HepG2 (cell line): Measurements from ENCODE around the gene PPP1R7. TPM values are rescaled to one million over a fixed set of nuclear protein-coding genes. Genes with fewer than 3 reads are reported as not detected.

Source experiments
- ATM ChIP-seq: fragments of 450-650 bp; IDR thresholded peaks from 2 replicates; pipeline ENCODE4 v1.7.1; 2017; ENCODE audit warnings: mild to moderate bottlenecking, borderline replicate concordance
- CEBPG ChIP-seq: IDR thresholded peaks from 2 replicates; pipeline ENCODE4 v1.6.1; 2016
- CHD4 ChIP-seq: fragments of 200-600 bp; sonication (generic); IDR thresholded peaks from 2 replicates; pipeline ENCODE4 v1.7.0; 2017; ENCODE audit warnings: mild to moderate bottlenecking, low read length, borderline replicate concordance
- MED13 ChIP-seq: sonication (generic); formaldehyde crosslinking; IDR thresholded peaks from 2 replicates; pipeline ENCODE4 v1.5.0; 2020; ENCODE audit warnings: missing genetic modification reagents
- NR1H2 ChIP-seq: sonication (generic); formaldehyde crosslinking; IDR thresholded peaks from 2 replicates; pipeline ENCODE4 v1.8.1; 2022; ENCODE audit warnings: low read depth, missing genetic modification reagents, borderline replicate concordance
- POLR2A ChIP-seq, 2 experiments: IDR thresholded peaks; 2 replicates each; pipeline ENCODE4 v1.6.1; 2011; ENCODE audit warnings: low read depth in 2 of 2, low read length in 2 of 2, mild to moderate bottlenecking in 1 of 2, moderate library complexity in 1 of 2; ENCODE audit not compliant: insufficient read depth in 1 of 2
- RELA ChIP-seq: sonication (generic); formaldehyde crosslinking; IDR thresholded peaks from 2 replicates; pipeline ENCODE4 v1.4.0; 2020; ENCODE audit warnings: missing genetic modification reagents
- RXRB ChIP-seq: IDR thresholded peaks from 2 replicates; pipeline ENCODE4 v1.6.1; 2016; ENCODE audit warnings: borderline replicate concordance, missing genetic modification reagents, missing compliant biosample characterization
- SIX4 ChIP-seq: sonication (generic); formaldehyde crosslinking; IDR thresholded peaks from 2 replicates; pipeline ENCODE4 v1.4.0; 2020; ENCODE audit warnings: missing genetic modification reagents
- YY1 ChIP-seq: IDR thresholded peaks from 2 replicates; pipeline ENCODE4 v1.6.1; 2011; ENCODE audit warnings: low read length, low read depth, moderate library complexity, mild to moderate bottlenecking; ENCODE audit not compliant: insufficient read depth, insufficient replicate concordance
- ZBTB25 ChIP-seq: IDR thresholded peaks from 2 replicates; pipeline ENCODE4 v1.6.1; 2018; ENCODE audit warnings: missing genetic modification reagents
- ZFP37 ChIP-seq: sonication (generic); formaldehyde crosslinking; IDR thresholded peaks from 2 replicates; pipeline ENCODE4 v1.4.0; 2020; ENCODE audit warnings: missing genetic modification reagents, borderline replicate concordance
- ZNF142 ChIP-seq: sonication (generic); formaldehyde crosslinking; IDR thresholded peaks from 2 replicates; pipeline ENCODE4 v1.4.0; 2020; ENCODE audit warnings: missing genetic modification reagents
- ZNF264 ChIP-seq: sonication (generic); formaldehyde crosslinking; IDR thresholded peaks from 2 replicates; pipeline ENCODE4 v1.4.0; 2020; ENCODE audit warnings: missing genetic modification reagents
- ZNF563 ChIP-seq: sonication (generic); formaldehyde crosslinking; IDR thresholded peaks from 2 replicates; pipeline ENCODE4 v1.8.0; 2022; ENCODE audit warnings: mild to moderate bottlenecking, moderate library complexity, missing genetic modification reagents
- ZNF569 ChIP-seq: sonication (generic); formaldehyde crosslinking; IDR thresholded peaks from 2 replicates; pipeline ENCODE4 v1.5.0; 2020; ENCODE audit warnings: mild to moderate bottlenecking, missing genetic modification reagents, moderate library complexity, borderline replicate concordance
- ZNF749 ChIP-seq: sonication (generic); formaldehyde crosslinking; IDR thresholded peaks from 2 replicates; pipeline ENCODE4 v1.8.0; 2022; ENCODE audit warnings: mild to moderate bottlenecking, missing genetic modification reagents, moderate library complexity, borderline replicate concordance
- polyA plus RNA-seq, 8 experiments: library from polyadenylated mRNA; depleted of rRNA in 3 of 8; stranded (reverse) in 7 of 8; unstranded in 1 of 8; fragments of >200 nt; fragmentation: Illumina TruSeq in 4 of 8; extraction: Trizol in 4 of 8; gene quantifications; 2 replicates each; pipeline versions ENCODE4 v1.2.1 to v1.2.3, GENCODE V29; 2011 to 2016; ENCODE audit warnings: low read depth in 4 of 8, missing spikeins in 1 of 8, mixed read lengths in 1 of 8; ENCODE audit not compliant: insufficient read depth in 1 of 8
- total RNA-seq, 5 experiments: library from RNA; depleted of rRNA; stranded (reverse); fragments of >200 nt; fragmentation: Illumina TruSeq; extraction: Trizol; gene quantifications; 2 replicates each; pipeline ENCODE4 v1.2.3, GENCODE V29; 2016; ENCODE audit warnings: low read depth in 1 of 5
- TF ChIP-seq, protein P1 (sequence below): sonication (generic); formaldehyde crosslinking; IDR thresholded peaks from 2 replicates; pipeline ENCODE4 v1.5.1; 2020; ENCODE audit warnings: mild to moderate bottlenecking, moderate library complexity, missing genetic modification reagents
- TF ChIP-seq, protein P2 (sequence below): sonication (generic); formaldehyde crosslinking; IDR thresholded peaks from 2 replicates; pipeline ENCODE4 v1.4.0; 2020; ENCODE audit warnings: missing genetic modification reagents

PPP1R7 gene
- total and polyA plus RNA-seq, 2 of the 13 experiments (the other 11 are each of a cell fraction or from before 2014, with no cell fraction given) = 33.3 to 67.9 TPM

- TF ChIP-seq ZNF142 (CRISPR knock-in tag) = no peak
- TF ChIP-seq ZNF563 (CRISPR knock-in tag) = peak; percentile 11; the same call in 1 of the 2 replicates
- TF ChIP-seq SIX4 = 0 out of 2 replicates have a peak, but pooled peaks have one; percentile 4
- TF ChIP-seq, protein P1, sequence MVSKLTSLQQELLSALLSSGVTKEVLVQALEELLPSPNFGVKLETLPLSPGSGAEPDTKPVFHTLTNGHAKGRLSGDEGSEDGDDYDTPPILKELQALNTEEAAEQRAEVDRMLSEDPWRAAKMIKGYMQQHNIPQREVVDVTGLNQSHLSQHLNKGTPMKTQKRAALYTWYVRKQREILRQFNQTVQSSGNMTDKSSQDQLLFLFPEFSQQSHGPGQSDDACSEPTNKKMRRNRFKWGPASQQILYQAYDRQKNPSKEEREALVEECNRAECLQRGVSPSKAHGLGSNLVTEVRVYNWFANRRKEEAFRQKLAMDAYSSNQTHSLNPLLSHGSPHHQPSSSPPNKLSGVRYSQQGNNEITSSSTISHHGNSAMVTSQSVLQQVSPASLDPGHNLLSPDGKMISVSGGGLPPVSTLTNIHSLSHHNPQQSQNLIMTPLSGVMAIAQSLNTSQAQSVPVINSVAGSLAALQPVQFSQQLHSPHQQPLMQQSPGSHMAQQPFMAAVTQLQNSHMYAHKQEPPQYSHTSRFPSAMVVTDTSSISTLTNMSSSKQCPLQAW (CRISPR knock-in tag) = peak; percentile 2; the same call in 1 of the 2 replicates
- no peak for TF ChIP-seq YY1
- no peak for TF ChIP-seq MED13 (CRISPR knock-in tag)
- TF ChIP-seq CHD4 = 0 out of 2 replicates have a peak, but pooled peaks have one; percentile 17
- TF ChIP-seq RELA = peak; percentile 57; the same call in 1 of the 2 replicates
- no peak for TF ChIP-seq ZBTB25
- TF ChIP-seq ZNF749 = peak; percentile 65; the same call in 1 of the 2 replicates
- TF ChIP-seq NR1H2 (CRISPR knock-in tag) = no peak
- TF ChIP-seq, protein P2, sequence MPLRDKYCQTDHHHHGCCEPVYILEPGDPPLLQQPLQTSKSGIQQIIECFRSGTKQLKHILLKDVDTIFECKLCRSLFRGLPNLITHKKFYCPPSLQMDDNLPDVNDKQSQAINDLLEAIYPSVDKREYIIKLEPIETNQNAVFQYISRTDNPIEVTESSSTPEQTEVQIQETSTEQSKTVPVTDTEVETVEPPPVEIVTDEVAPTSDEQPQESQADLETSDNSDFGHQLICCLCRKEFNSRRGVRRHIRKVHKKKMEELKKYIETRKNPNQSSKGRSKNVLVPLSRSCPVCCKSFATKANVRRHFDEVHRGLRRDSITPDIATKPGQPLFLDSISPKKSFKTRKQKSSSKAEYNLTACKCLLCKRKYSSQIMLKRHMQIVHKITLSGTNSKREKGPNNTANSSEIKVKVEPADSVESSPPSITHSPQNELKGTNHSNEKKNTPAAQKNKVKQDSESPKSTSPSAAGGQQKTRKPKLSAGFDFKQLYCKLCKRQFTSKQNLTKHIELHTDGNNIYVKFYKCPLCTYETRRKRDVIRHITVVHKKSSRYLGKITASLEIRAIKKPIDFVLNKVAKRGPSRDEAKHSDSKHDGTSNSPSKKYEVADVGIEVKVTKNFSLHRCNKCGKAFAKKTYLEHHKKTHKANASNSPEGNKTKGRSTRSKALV = no peak
- TF ChIP-seq ATM = no peak
- peak in 1 of 2 experiments; percentile 5; a peak in 1 of 4 replicates for TF ChIP-seq POLR2A (IDR thresholded peaks at IDR 0.05; ENCODE audit: insufficient read depth in 1 of 2, low read depth in 2 of 2, low read length in 2 of 2)
- TF ChIP-seq ZNF264 (CRISPR knock-in tag) = no peak
- no peak for TF ChIP-seq RXRB (CRISPR knock-in tag)
- TF ChIP-seq ZNF569 (CRISPR knock-in tag) = no peak
- TF ChIP-seq CEBPG (CRISPR knock-in tag) = 0 out of 2 replicates have a peak, but pooled peaks have one; percentile 36
- no peak for TF ChIP-seq ZFP37 (CRISPR knock-in tag)
Measured at GRCh38 chr2:241224851-241225438, 74.7 kb downstream of the PPP1R7 start (continued).
